Activated CD4-positive, alpha-beta memory T cell treated with anti-CD3 and anti-CD28 coated beads, Interleukin-2, amount 10 ng/mL, durations not matched to agents 7 days and 5 days (primary cell): ENCODE data around the gene ACO1. TPM values are rescaled to one million over a fixed set of nuclear protein-coding genes. Genes with fewer than 3 reads are reported as not detected.

Experiments used
- CTCF ChIA-PET: fragments of 350-600 bp; sonication (Branson Sonifier 250); formaldehyde crosslinking; loops from one replicate; lab custom pipeline; 2021; ENCODE audit warnings: antibody characterized with exemption, inconsistent platforms; lab: Charles Lee
- POLR2A ChIA-PET: fragments of 350-600 bp; sonication (Branson Sonifier 250); formaldehyde crosslinking; loops from one replicate; lab custom pipeline; 2021; ENCODE audit warnings: antibody characterized with exemption; lab: Charles Lee
- DNase-seq: peaks from one replicate; pipeline ENCODE4 v3.0.0-alpha.2; 2020
- H3K27ac Mint-ChIP-seq: one replicate; pipeline ENCODE4 v1.8.0; 2021; ENCODE audit warnings: mild to moderate bottlenecking, mixed read lengths
- H3K27me3 Mint-ChIP-seq: one replicate; pipeline ENCODE4 v1.8.0; 2021; ENCODE audit warnings: mixed read lengths
- H3K36me3 Mint-ChIP-seq: one replicate; pipeline ENCODE4 v1.8.0; 2021; ENCODE audit warnings: low read depth, mixed read lengths
- H3K4me1 Mint-ChIP-seq: one replicate; pipeline ENCODE4 v1.8.0; 2021; ENCODE audit warnings: mixed read lengths
- H3K4me3 Mint-ChIP-seq: one replicate; pipeline ENCODE4 v1.8.0; 2021; ENCODE audit warnings: mild to moderate bottlenecking, mixed read lengths
- H3K9me3 Mint-ChIP-seq: one replicate; pipeline ENCODE4 v1.8.0; 2021; ENCODE audit warnings: mixed read lengths
- total RNA-seq, 2 experiments: library from RNA; stranded (reverse); gene quantifications; one replicate each; pipeline ENCODE4 v1.2.3, GENCODE V29; 2021

ACO1 gene
- total RNA-seq, 2 experiments from 2014 or later, result 6.4 to 6.6 TPM

DNA sequence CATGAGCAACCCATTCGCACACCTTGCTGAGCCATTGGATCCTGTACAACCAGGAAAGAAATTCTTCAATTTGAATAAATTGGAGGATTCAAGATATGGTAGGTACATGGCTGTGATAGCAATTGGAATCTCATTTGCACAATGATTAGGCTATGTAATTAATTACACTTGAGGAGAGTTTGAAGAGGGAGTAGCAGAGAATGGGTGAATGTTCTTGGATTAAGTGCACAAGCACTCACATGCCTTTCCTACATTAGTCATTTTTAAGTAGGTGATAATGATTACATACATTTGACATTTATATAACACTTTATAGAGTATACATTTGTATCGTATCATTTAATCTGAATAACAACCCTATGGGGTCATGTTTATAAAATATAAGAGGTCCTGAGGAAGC is 21.1 kb downstream of the ACO1 start:
- H3K9me3 Mint-ChIP-seq, result no peaks in the 10 kb centered on the region

DNA sequence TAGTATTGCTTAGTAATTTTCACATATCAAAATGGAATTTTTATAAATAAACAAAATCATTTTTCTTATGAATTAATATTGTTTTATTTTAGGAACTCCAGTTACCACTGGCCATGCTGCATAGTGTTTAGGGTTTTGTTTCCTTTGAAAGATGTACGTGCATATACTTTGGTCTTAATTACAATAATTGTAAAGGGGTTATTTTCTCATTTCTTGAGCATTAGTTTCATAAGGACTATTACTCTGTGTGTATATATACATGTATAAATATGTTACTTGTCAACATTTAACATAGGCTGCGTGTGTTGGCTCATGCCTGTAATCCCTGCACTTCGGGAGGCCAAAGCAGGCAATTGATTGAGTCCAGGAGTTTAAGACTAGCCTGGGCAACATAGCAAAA is 21.6 kb downstream of the ACO1 start:
- Mint-ChIP-seq H3K27ac (no peak overlapping the region), H3K4me3 (no peak overlapping the region), H3K36me3 (peaks cover 14% of the 10 kb centered on the region), H3K9me3 (no peaks in the 10 kb centered on the region), H3K4me1 (peaks cover 2% of the 10 kb centered on the region), H3K27me3 (no peaks in the 10 kb centered on the region)
- DNase-seq, result no peak
- POLR2A ChIA-PET, result no interaction called here
- CTCF ChIA-PET, result no interaction called here

More for the DNA sequence above, 21.1 kb downstream of the ACO1 start:
- H3K36me3 Mint-ChIP-seq, result peaks cover 14% of the 10 kb centered on the region
- H3K4me1 Mint-ChIP-seq, result peaks cover 2% of the 10 kb centered on the region
- H3K27ac Mint-ChIP-seq, result no peak overlapping the region
- no peak overlapping the region for H3K4me3 Mint-ChIP-seq
- no peaks in the 10 kb centered on the region for H3K27me3 Mint-ChIP-seq
- ChIA-PET CTCF (no interaction called here), POLR2A (no interaction called here)
- no peak for DNase-seq

DNA sequence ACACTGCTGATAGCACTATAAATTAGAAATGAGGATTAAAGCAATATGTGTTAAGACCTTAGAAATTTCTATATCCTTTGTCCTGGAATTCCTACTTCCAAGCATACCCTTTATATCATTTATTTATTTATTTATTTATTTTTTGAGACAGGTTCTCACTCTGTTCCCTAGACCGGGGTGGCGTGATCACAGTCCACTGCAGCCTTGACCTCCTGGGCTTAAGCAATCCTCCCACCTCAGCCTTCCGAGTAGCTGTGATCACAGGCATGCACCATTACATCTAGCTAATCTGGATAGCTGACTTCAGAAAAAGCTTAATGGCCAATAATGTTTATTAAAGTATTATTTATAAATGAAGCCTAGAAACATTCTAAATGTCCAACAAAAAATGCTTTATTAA is 27.3 kb downstream of the ACO1 start:
- ChIA-PET CTCF (interaction anchor here (0.8 to 1.9 kb wide), 3 partner anchors 21 to 137 kb away, joined by 3 to 5 read pairs (median 3); no protein-coding TSS in a partner anchor), POLR2A (no interaction called here)
- H3K27ac Mint-ChIP-seq, result no peak overlapping the region
- H3K4me3 Mint-ChIP-seq, result no peak overlapping the region
- no peaks in the 10 kb centered on the region for H3K9me3 Mint-ChIP-seq
- no peaks in the 10 kb centered on the region for H3K27me3 Mint-ChIP-seq
- no peaks in the 10 kb centered on the region for H3K4me1 Mint-ChIP-seq
- no peak for DNase-seq
- H3K36me3 Mint-ChIP-seq, result peaks cover 14% of the 10 kb centered on the region

DNA sequence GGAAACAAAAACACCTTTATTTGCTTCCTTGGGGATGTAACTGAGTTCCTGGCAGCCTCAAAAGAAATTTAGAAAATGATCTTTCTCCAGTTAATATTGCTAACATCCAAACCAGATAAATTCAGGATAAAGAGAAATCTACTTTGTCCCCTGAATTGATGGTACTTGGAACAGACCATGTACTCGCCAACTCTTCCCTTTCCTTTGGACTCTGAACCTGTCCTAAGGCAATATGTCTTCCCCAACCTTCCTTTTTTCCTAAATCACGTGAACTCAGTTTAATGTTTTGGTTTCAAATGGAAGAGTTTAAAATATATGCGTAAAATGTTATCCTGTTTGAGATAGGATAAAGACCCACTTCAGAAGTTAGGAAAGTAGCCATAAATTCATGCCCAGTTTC is 28.0 kb downstream of the ACO1 start:
- ChIA-PET POLR2A (no interaction called here), CTCF (interaction anchor here (0.8 to 1.9 kb wide), 3 partner anchors 20 to 137 kb away, joined by 3 to 5 read pairs (median 3); no protein-coding TSS in a partner anchor)
- Mint-ChIP-seq H3K27ac (no peak overlapping the region), H3K9me3 (no peaks in the 10 kb centered on the region), H3K36me3 (peaks cover 10% of the 10 kb centered on the region), H3K4me1 (no peaks in the 10 kb centered on the region), H3K4me3 (no peak overlapping the region), H3K27me3 (no peaks in the 10 kb centered on the region)
- no peak for DNase-seq

DNA sequence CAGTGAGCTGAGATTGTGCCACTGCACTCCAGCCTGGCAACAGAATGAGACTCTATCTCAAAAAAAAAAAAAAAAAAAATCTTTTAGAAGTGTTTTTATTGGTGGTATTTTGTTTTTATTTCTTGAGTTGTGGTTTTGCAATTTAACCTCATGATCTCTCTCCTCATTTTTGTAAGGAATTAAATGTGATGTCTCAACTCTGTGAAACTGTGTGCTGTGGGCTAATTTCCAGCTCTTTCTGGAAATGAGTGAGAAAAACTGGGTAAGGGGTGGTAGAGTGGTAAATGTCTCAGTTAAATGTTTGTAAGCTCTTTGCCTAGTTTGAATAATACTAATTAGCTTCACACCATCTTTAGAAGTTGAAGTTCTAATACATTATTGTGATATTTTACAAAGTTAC is 29.0 kb downstream of the ACO1 start:
- DNase-seq, result no peak
- H3K4me3 Mint-ChIP-seq, result no peak overlapping the region
- no peaks in the 10 kb centered on the region for H3K4me1 Mint-ChIP-seq
- H3K9me3 Mint-ChIP-seq, result no peaks in the 10 kb centered on the region
- POLR2A ChIA-PET, result no interaction called here
- no peak overlapping the region for H3K27ac Mint-ChIP-seq
- H3K36me3 Mint-ChIP-seq, result peaks cover 4% of the 10 kb centered on the region
- no peaks in the 10 kb centered on the region for H3K27me3 Mint-ChIP-seq
- CTCF ChIA-PET, result interaction anchor here (1.1 to 1.5 kb wide), 2 partner anchors 35 to 166 kb away, joined by 3 to 4 read pairs; no protein-coding TSS in a partner anchor

DNA sequence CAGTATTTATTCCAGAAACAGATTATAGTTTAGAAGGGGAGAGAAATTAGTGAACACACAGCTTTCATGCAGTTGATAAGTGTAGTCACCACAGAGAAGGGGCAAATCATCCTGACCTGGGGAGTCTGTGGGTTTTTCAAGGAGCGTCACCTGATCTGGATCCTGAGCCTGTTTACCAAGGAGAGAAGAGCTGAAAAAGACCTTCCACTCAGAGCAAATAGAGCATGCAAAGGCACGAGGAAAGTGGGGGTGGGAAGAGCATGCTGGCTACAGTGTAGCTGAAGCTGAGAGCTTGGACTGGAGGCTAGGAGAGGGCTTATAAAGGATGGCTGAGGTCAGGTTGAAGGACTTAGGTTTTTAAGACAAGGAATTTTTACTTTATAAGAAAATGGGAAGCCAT is 30.4 kb downstream of the ACO1 start:
- Mint-ChIP-seq H3K9me3 (no peaks in the 10 kb centered on the region), H3K27me3 (no peaks in the 10 kb centered on the region), H3K27ac (no peak overlapping the region), H3K4me3 (no peak overlapping the region), H3K4me1 (no peaks in the 10 kb centered on the region), H3K36me3 (peaks cover 2% of the 10 kb centered on the region)
- DNase-seq, result no peak
- CTCF ChIA-PET, result interaction anchor here (1.5 kb wide), 1 partner anchor 37 kb away, joined by 4 read pairs; no protein-coding TSS in a partner anchor
- POLR2A ChIA-PET, result interaction anchor here (0.9 kb wide), 1 partner anchor 30 kb away, joined by 3 read pairs; no protein-coding TSS in a partner anchor

DNA sequence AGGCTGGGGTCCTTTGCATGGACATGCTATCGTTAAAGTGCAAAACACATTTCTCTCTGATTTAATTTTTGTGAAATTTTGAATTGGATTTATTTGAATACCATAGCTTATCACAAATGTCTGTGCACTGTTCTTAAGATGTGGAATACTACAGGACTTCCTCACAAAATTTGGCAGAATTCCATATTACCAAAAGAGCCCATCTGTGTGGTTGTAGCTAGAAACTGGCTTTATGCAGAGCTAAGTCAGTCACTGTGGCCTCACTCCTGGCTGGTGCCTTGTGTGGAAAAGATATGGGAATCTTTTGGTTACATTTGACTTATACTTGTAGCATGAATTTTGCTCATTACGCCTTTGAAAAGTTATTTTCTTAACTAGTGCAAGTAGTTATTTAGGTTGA is 35.5 kb downstream of the ACO1 start:
- no peak overlapping the region for H3K27ac Mint-ChIP-seq
- DNase-seq, result no peak
- POLR2A ChIA-PET, result no interaction called here
- H3K4me3 Mint-ChIP-seq, result no peak overlapping the region
- no peaks in the 10 kb centered on the region for H3K9me3 Mint-ChIP-seq
- H3K36me3 Mint-ChIP-seq, result peaks cover 17% of the 10 kb centered on the region
- no peaks in the 10 kb centered on the region for H3K4me1 Mint-ChIP-seq
- no peaks in the 10 kb centered on the region for H3K27me3 Mint-ChIP-seq
- CTCF ChIA-PET, result interaction anchor here (0.6 to 1.3 kb wide), 4 partner anchors 12 to 160 kb away, joined by 3 to 5 read pairs (median 3); partner anchors contain the start of gene RIGI

DNA sequence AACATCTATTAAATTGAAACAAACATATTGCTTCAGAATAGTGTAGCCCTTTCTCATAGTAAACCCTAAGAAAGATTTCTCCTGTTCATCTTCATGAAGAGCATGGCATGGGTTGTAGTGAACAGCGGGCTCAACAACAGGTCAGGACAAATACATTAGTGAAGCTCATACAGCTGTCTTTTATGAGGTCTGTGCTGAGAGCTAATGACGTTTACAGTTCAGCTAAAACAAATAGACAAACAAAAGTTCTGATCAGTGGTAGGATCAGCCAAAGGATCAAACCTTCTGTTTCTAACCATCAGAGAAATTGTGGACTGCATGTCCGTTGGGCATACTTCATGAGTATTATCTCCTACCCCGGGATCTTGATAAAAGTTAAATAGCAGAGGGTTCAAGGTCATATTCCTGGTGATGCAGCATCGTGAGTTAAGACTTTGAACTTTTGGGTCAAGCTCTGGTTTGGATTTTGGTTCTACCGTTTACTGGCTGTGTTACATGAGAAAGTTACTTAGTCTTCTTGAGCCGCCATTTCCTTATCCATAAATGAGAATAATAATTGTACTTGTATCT is 37.9 kb downstream of the ACO1 start:
- H3K4me3 Mint-ChIP-seq, result no peak overlapping the region

DNA sequence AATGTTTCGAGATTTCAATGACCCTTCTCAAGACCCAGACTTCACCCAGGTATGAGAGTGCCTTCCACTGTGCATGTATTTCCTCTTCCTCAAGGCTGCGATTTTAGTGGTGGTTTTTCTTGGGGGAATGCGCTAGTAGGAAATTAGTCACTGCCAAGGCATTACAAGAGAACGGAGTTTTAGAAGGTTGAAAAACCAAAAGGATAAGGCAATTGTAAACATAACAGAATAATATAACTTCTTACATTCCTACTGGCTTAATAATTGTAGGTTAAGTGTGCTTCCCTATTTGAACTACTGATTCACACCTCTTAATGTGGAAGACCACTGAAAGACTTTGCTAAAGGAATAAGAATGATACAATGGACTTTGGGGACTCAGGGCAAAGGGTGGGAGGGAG is 38.9 kb downstream of the ACO1 start:
- Mint-ChIP-seq H3K4me1 (peaks cover 3% of the 10 kb centered on the region), H3K9me3 (no peaks in the 10 kb centered on the region), H3K4me3 (no peak overlapping the region), H3K36me3 (peaks cover 22% of the 10 kb centered on the region), H3K27me3 (no peaks in the 10 kb centered on the region), H3K27ac (no peak overlapping the region)
- POLR2A ChIA-PET, result no interaction called here
- CTCF ChIA-PET, result no interaction called here
- no peak for DNase-seq

More for the DNA sequence above, 37.9 kb downstream of the ACO1 start:
- no peaks in the 10 kb centered on the region for H3K27me3 Mint-ChIP-seq
- H3K4me1 Mint-ChIP-seq, result peaks cover 1% of the 10 kb centered on the region
- no peaks in the 10 kb centered on the region for H3K9me3 Mint-ChIP-seq
- CTCF ChIA-PET, result interaction anchor here (1.1 to 1.3 kb wide), 3 partner anchors 43 to 158 kb away, joined by 3 read pairs; no protein-coding TSS in a partner anchor
- no peak overlapping the region for H3K27ac Mint-ChIP-seq
- no peak for DNase-seq
- POLR2A ChIA-PET, result no interaction called here
- peaks cover 21% of the 10 kb centered on the region for H3K36me3 Mint-ChIP-seq

DNA sequence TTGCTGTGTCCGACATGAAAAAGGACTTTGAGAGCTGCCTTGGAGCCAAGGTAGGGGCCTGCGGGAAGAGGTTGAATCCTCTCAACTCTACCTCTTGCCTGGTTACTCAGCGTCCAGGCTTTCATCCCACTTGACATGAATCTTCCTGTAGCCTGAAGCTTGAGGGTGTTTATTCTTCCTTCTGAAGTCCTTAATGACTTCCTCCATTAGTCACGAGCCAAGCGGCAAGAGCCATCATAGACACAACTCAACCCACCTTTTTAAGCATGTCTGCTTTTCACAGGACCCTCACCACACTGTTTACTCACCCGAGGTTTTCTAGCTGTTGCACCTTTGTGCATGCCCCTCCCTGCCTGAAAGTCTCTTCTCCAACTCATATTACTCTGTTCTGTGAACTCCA is 40.2 kb downstream of the ACO1 start:
- Mint-ChIP-seq H3K27me3 (no peaks in the 10 kb centered on the region), H3K27ac (no peak overlapping the region), H3K36me3 (peaks cover 20% of the 10 kb centered on the region), H3K9me3 (no peaks in the 10 kb centered on the region), H3K4me3 (no peak overlapping the region), H3K4me1 (peaks cover 3% of the 10 kb centered on the region)
- ChIA-PET CTCF (no interaction called here), POLR2A (no interaction called here)
- DNase-seq, result no peak

DNA sequence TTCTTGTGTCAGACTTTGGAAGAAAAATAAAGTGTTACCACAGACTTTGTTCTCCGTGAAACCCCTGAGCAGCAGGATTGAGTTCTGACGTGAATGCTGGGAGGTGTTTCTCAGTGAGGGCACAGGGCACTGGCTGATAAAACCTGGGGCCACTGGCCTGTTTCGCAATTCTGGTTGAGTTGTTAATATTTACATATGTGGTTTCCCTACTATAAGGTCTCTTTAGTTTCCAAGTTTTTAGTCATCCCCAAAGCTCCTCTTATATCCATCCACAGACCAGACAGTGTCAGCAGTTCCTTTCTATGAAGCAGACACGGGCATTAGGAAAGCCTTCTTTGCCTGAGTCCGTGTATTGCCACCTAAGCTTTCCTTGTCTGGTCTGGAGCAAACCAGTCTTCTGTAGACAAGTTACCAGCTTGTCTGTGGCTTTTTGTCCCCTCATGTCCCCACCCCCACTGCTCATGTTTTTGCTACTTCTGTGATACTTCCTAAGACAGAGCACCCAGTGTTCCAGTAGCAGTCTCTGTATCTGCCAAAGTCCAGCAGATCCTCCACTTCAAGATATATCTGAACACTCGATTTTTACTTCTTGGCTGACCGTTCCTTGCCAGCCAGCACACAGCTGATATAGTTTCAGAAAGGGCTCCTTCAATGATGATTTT is 42.0 kb downstream of the ACO1 start:
- H3K27ac Mint-ChIP-seq, result no peak overlapping the region
- no peak for DNase-seq
- H3K9me3 Mint-ChIP-seq, result no peaks in the 10 kb centered on the region
- H3K4me1 Mint-ChIP-seq, result peaks cover 3% of the 10 kb centered on the region
- ChIA-PET CTCF (interaction anchor here (1.5 kb wide), 1 partner anchor 153 kb away, joined by 5 read pairs; no protein-coding TSS in a partner anchor), POLR2A (no interaction called here)
- no peaks in the 10 kb centered on the region for H3K27me3 Mint-ChIP-seq
- no peak overlapping the region for H3K4me3 Mint-ChIP-seq
- peaks cover 20% of the 10 kb centered on the region for H3K36me3 Mint-ChIP-seq

DNA sequence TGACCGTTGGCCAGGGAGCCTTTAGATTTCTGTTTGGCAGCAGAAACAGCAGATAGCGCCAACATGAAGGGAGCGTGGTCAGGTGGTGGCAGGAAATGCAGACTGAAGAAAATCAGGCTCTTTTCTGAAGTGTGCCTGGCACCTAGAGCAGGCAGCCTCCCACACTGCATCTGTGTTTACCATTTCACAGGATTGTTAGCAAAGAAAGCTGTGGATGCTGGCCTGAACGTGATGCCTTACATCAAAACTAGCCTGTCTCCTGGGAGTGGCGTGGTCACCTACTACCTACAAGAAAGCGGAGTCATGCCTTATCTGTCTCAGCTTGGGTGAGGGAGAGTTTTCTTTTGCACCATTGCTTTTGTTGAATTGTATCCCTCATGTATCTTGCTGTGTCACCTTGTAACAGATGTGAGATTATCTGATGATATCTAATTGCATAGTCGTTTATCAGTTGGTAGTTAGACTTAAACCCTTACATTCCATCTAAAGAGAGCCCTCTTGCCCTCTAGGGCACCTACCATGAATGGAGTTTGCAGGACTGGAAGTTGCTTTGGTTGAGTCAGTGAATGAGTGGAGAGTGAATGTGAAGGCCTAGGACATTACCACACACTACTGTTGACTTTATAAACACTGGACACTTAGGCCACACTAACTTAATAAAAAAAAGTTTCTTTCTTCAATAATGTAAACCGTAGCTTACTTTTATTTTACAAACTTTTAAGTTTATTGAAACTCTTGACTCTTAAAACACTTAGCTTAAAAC is 42.8 kb downstream of the ACO1 start:
- Mint-ChIP-seq H3K27me3 (no peaks in the 10 kb centered on the region), H3K4me1 (peaks cover 3% of the 10 kb centered on the region), H3K4me3 (no peak overlapping the region), H3K36me3 (peaks cover 17% of the 10 kb centered on the region), H3K9me3 (no peaks in the 10 kb centered on the region), H3K27ac (no peak overlapping the region)
- DNase-seq, result no peak
- POLR2A ChIA-PET, result no interaction called here
- CTCF ChIA-PET, result interaction anchor here (0.7 to 1.8 kb wide), 3 partner anchors 49 to 152 kb away, joined by 4 to 7 read pairs (median 5); no protein-coding TSS in a partner anchor

DNA sequence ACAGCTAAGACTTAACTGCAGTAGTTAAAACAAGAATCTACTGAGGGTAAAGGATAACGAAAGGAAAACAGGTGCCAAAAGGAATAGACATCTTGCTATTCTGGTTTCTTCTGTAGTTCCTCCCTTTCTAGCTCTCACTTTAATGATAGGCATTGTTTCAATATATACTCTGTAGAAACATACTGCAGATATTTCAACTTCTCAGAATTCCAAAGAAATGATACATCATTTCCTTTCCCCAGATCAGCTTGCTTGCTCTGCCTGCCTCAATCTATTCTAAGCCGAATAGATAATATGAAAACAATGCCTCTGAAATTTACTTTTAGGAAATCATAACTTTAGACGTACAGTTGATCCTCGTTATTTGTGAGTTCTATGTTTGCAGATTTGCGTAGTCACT is 46.3 kb downstream of the ACO1 start:
- peaks cover 3% of the 10 kb centered on the region for H3K4me1 Mint-ChIP-seq
- no peak overlapping the region for H3K27ac Mint-ChIP-seq
- ChIA-PET POLR2A (no interaction called here), CTCF (interaction anchor here (1.0 to 1.4 kb wide), 4 partner anchors 11 to 149 kb away, joined by 3 to 5 read pairs (median 3); no protein-coding TSS in a partner anchor)
- DNase-seq, result no peak
- H3K27me3 Mint-ChIP-seq, result no peaks in the 10 kb centered on the region
- peaks cover 17% of the 10 kb centered on the region for H3K36me3 Mint-ChIP-seq
- H3K4me3 Mint-ChIP-seq, result no peak overlapping the region
- no peaks in the 10 kb centered on the region for H3K9me3 Mint-ChIP-seq
